Left forelimb (tissue), 1 donor: ENCODE measurements around the gene BNIP5.
A peak's percentile ranks its signal among the peaks of the same experiment; 100 is the strongest.
"Not testable (repeated sequence)": the region's sequence is repeated elsewhere in the genome, so short reads cannot be mapped to it uniquely, and the experiment has no call there.

ENCODE experiments used
- DNase-seq: peaks from one replicate; pipeline ENCODE4 v3.0.0-alpha.2; 2018; ENCODE audit warnings: low spot score

The BNIP5 gene

GRCh38 chr6:36364669-36365479 is 28.2 kb upstream of the BNIP5 start:
- peak; percentile 15 for DNase-seq

GRCh38 chr6:36364061-36364635 is 27.5 kb upstream of the BNIP5 start:
- not testable (repeated sequence) for DNase-seq

GRCh38 chr6:36363371-36363752 is 26.7 kb upstream of the BNIP5 start:
- peak; percentile 59 for DNase-seq

- DNase-seq, result peak; percentile 53
Measured at GRCh38 chr6:36362551-36363370, 26.1 kb upstream of the BNIP5 start.

GRCh38 chr6:36361071-36361470 is 24.4 kb upstream of the BNIP5 start:
- peak; percentile 8 for DNase-seq

GRCh38 chr6:36360241-36361054 is 23.8 kb upstream of the BNIP5 start:
- peak; percentile 87 for DNase-seq

GRCh38 chr6:36358226-36358915 is 21.7 kb upstream of the BNIP5 start:
- peak; percentile 49 for DNase-seq

GRCh38 chr6:36357872-36358225 is 21.2 kb upstream of the BNIP5 start:
- DNase-seq, result no peak

GRCh38 chr6:36355819-36356218 is 19.1 kb upstream of the BNIP5 start:
- DNase-seq, result peak; percentile 20

- DNase-seq, result peak; percentile 30
Measured at GRCh38 chr6:36353411-36353915, 16.8 kb upstream of the BNIP5 start.

- no peak for DNase-seq
Measured at GRCh38 chr6:36352477-36353157, 15.9 kb upstream of the BNIP5 start.

GRCh38 chr6:36350681-36351571 is 14.2 kb upstream of the BNIP5 start:
- DNase-seq, result no peak

GRCh38 chr6:36350082-36350481 is 13.4 kb upstream of the BNIP5 start:
- no peak for DNase-seq

- DNase-seq, result no peak
Measured at GRCh38 chr6:36349240-36349639, 12.6 kb upstream of the BNIP5 start.

- DNase-seq, result no peak
Measured at GRCh38 chr6:36347621-36348020, 10.9 kb upstream of the BNIP5 start.

- DNase-seq, result peak; percentile 51
Measured at GRCh38 chr6:36346486-36347273, 10.0 kb upstream of the BNIP5 start.

- no peak for DNase-seq
Measured at GRCh38 chr6:36345681-36346466, 9.2 kb upstream of the BNIP5 start.

GRCh38 chr6:36343109-36343680 is 6.5 kb upstream of the BNIP5 start:
- DNase-seq, result no peak
